ENCODE data around the gene PCDHB9.
A peak's percentile ranks its signal among the peaks of the same experiment; 100 is the strongest.

GRCh38 chr5:141149812-141150211 is 37.1 kb upstream of the PCDHB9 start, which contains the start of gene PCDHB6:
- TF ChIP-seq CTCF (conservative IDR thresholded peaks at IDR 0.05 in 1 of 2, IDR thresholded peaks at IDR 0.05 in 1 of 2; ENCODE audit: extremely low read depth in 1 of 2, insufficient read depth in 1 of 2, low read depth in 1 of 2, low read length in 2 of 2) (peak; percentile 44 to 47), EZH2 (IDR thresholded peaks at IDR 0.05; ENCODE audit: borderline replicate concordance, low read length) (no peak)
